ENCODE measurements around the gene PTPRN2.

- TF ChIP-seq CTCF (IDR thresholded peaks at IDR 0.05 in 2 of 3, conservative IDR thresholded peaks at IDR 0.05 in 1 of 3; ENCODE audit: borderline replicate concordance in 1 of 3, insufficient read depth in 1 of 3, low read depth in 2 of 3, low read length in 2 of 3) (no peak), POLR2AphosphoS5 (IDR thresholded peaks at IDR 0.05; ENCODE audit: low read depth, low read length) (no peak), MAX (IDR thresholded peaks at IDR 0.05) (no peak), RAD21 (IDR thresholded peaks at IDR 0.05; ENCODE audit: low read depth) (no peak), ZFX (IDR thresholded peaks at IDR 0.05) (no peak), POLR2A (IDR thresholded peaks at IDR 0.05; ENCODE audit: borderline replicate concordance, extremely low read depth, insufficient read depth, insufficient read length) (no peak), EZH2phosphoT487 (IDR thresholded peaks at IDR 0.05; ENCODE audit: borderline replicate concordance) (no peak), SIN3A (IDR thresholded peaks at IDR 0.05; ENCODE audit: low read depth) (no peak), ELF1 (IDR thresholded peaks at IDR 0.05; ENCODE audit: borderline replicate concordance, low read depth) (no peak)
Observed at GRCh38 chr7:158382363-158383254, 205.0 kb downstream of the PTPRN2 start.
